ENCODE data around the gene KIF3A.

- TF ChIP-seq, protein P1, sequence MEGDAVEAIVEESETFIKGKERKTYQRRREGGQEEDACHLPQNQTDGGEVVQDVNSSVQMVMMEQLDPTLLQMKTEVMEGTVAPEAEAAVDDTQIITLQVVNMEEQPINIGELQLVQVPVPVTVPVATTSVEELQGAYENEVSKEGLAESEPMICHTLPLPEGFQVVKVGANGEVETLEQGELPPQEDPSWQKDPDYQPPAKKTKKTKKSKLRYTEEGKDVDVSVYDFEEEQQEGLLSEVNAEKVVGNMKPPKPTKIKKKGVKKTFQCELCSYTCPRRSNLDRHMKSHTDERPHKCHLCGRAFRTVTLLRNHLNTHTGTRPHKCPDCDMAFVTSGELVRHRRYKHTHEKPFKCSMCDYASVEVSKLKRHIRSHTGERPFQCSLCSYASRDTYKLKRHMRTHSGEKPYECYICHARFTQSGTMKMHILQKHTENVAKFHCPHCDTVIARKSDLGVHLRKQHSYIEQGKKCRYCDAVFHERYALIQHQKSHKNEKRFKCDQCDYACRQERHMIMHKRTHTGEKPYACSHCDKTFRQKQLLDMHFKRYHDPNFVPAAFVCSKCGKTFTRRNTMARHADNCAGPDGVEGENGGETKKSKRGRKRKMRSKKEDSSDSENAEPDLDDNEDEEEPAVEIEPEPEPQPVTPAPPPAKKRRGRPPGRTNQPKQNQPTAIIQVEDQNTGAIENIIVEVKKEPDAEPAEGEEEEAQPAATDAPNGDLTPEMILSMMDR (conservative IDR thresholded peaks at IDR 0.05; ENCODE audit: low read depth in 2 of 2) = peak; percentile 44 to 76
- TF ChIP-seq EZH2 (IDR thresholded peaks at IDR 0.05; ENCODE audit: low read depth, unreplicated experiment) (no peak), POLR2AphosphoS5 (IDR thresholded peaks at IDR 0.05; ENCODE audit: low read depth) (no peak), ZNF331 (CRISPR knock-in tag; IDR thresholded peaks at IDR 0.05; ENCODE audit: low read depth) (no peak), REST (IDR thresholded peaks at IDR 0.05; ENCODE audit: unreplicated experiment) (no peak), EZH2phosphoT487 (IDR thresholded peaks at IDR 0.05; ENCODE audit: unreplicated experiment) (no peak), CREB1 (CRISPR knock-in tag; IDR thresholded peaks at IDR 0.05; ENCODE audit: low read depth) (no peak)
- TF ChIP-seq, protein P2, sequence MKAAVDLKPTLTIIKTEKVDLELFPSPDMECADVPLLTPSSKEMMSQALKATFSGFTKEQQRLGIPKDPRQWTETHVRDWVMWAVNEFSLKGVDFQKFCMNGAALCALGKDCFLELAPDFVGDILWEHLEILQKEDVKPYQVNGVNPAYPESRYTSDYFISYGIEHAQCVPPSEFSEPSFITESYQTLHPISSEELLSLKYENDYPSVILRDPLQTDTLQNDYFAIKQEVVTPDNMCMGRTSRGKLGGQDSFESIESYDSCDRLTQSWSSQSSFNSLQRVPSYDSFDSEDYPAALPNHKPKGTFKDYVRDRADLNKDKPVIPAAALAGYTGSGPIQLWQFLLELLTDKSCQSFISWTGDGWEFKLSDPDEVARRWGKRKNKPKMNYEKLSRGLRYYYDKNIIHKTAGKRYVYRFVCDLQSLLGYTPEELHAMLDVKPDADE (IDR thresholded peaks at IDR 0.05) = no peak
Measured at GRCh38 chr5:132677191-132677590, 60.2 kb downstream of the KIF3A start.
